Central memory CD8-positive, alpha-beta T cell (primary cell): ENCODE results near the gene ATP5F1A.

Experiments used
- ATAC-seq: fragments of 150-1000 bp; cut with Tn5 transposase; replicated peaks from 2 replicates; pipeline ENCODE4 v1.10.0; 2022; ENCODE audit warnings: mild to moderate bottlenecking, moderate FRiP score, moderate number of reproducible peaks; ENCODE audit not compliant: poor library complexity, severe bottlenecking; ENCODE audit errors: extremely low read depth
- DNase-seq, 2 donors: peaks; one replicate each; pipeline ENCODE4 v3.0.0; 2021; ENCODE audit warnings: low spot score in 2 of 2
- H3K27ac Mint-ChIP-seq: one replicate; pipeline ENCODE4 v1.8.0; 2022; ENCODE audit warnings: low read depth, mild to moderate bottlenecking, moderate library complexity, mixed read lengths
- H3K27me3 Mint-ChIP-seq: one replicate; pipeline ENCODE4 v1.8.0; 2022; ENCODE audit warnings: mixed read lengths
- H3K36me3 Mint-ChIP-seq: one replicate; pipeline ENCODE4 v1.8.0; 2022; ENCODE audit warnings: mild to moderate bottlenecking, moderate library complexity, mixed read lengths; ENCODE audit not compliant: insufficient read depth
- H3K4me1 Mint-ChIP-seq: one replicate; pipeline ENCODE4 v1.8.0; 2022; ENCODE audit warnings: mixed read lengths
- H3K4me3 Mint-ChIP-seq: one replicate; pipeline ENCODE4 v1.8.0; 2022; ENCODE audit warnings: mild to moderate bottlenecking, moderate library complexity, mixed read lengths
- H3K9me3 Mint-ChIP-seq: one replicate; pipeline ENCODE4 v1.8.0; 2022; ENCODE audit warnings: mixed read lengths

Gene ATP5F1A

GRCh38 chr18:46071653-46072375 lies 26.3 kb downstream of the ATP5F1A start, which contains the start of gene PSTPIP2:
Gene PSTPIP2, minus strand, starts transcription at chr18:46072260. Its CDS starts 72 bp downstream, at chr18:46072188.
- Mint-ChIP-seq H3K27ac (peak within 1 kb of the TSS; percentile 39), H3K36me3 (peaks cover 4% of the 10 kb centered on the region), H3K4me1 (peaks cover 44% of the 10 kb centered on the region), H3K4me3 (peak within 1 kb of the TSS; percentile 79), H3K9me3 (no peaks in the 10 kb centered on the region), H3K27me3 (no peaks in the 10 kb centered on the region)
- peak; percentile 81 for ATAC-seq
- peak; percentile 31 to 42 for DNase-seq

- peak overlapping the region; percentile 79 for H3K4me3 Mint-ChIP-seq
- H3K9me3 Mint-ChIP-seq: no peaks in the 10 kb centered on the region
- H3K27me3 Mint-ChIP-seq: no peaks in the 10 kb centered on the region
- ATAC-seq: no peak
- H3K36me3 Mint-ChIP-seq: peaks cover 4% of the 10 kb centered on the region
- peak overlapping the region; percentile 39 for H3K27ac Mint-ChIP-seq
- peaks cover 44% of the 10 kb centered on the region for H3K4me1 Mint-ChIP-seq
- DNase-seq: no peak
Observed at GRCh38 chr18:46070815-46071652, 27.1 kb downstream of the ATP5F1A start.

- ATAC-seq (no peak), DNase-seq (no peak)
- H3K4me3 Mint-ChIP-seq: peak overlapping the region; percentile 79
- H3K4me1 Mint-ChIP-seq: peaks cover 44% of the 10 kb centered on the region
- H3K27ac Mint-ChIP-seq: no peak overlapping the region
- peaks cover 4% of the 10 kb centered on the region for H3K36me3 Mint-ChIP-seq
- no peaks in the 10 kb centered on the region for H3K27me3 Mint-ChIP-seq
- no peaks in the 10 kb centered on the region for H3K9me3 Mint-ChIP-seq
Observed at GRCh38 chr18:46070232-46070631, 27.9 kb downstream of the ATP5F1A start.

- no peaks in the 10 kb centered on the region for H3K9me3 Mint-ChIP-seq
- peaks cover 44% of the 10 kb centered on the region for H3K4me1 Mint-ChIP-seq
- H3K4me3 Mint-ChIP-seq: no peak overlapping the region
- no peak overlapping the region for H3K27ac Mint-ChIP-seq
- H3K36me3 Mint-ChIP-seq: peaks cover 4% of the 10 kb centered on the region
- H3K27me3 Mint-ChIP-seq: no peaks in the 10 kb centered on the region
- DNase-seq (no peak), ATAC-seq (no peak)
Observed at GRCh38 chr18:46069524-46069923, 28.6 kb downstream of the ATP5F1A start.

GRCh38 chr18:46068763-46069162 lies 29.3 kb downstream of the ATP5F1A start:
- Mint-ChIP-seq H3K4me3 (no peak overlapping the region), H3K9me3 (no peaks in the 10 kb centered on the region), H3K4me1 (peaks cover 41% of the 10 kb centered on the region), H3K27ac (no peak overlapping the region), H3K27me3 (no peaks in the 10 kb centered on the region), H3K36me3 (peaks cover 7% of the 10 kb centered on the region)
- ATAC-seq: no peak
- no peak for DNase-seq

GRCh38 chr18:46067438-46068007 lies 30.6 kb downstream of the ATP5F1A start:
- Mint-ChIP-seq H3K27ac (no peak overlapping the region), H3K4me1 (peaks cover 29% of the 10 kb centered on the region), H3K4me3 (no peak overlapping the region), H3K9me3 (no peaks in the 10 kb centered on the region), H3K36me3 (peaks cover 6% of the 10 kb centered on the region), H3K27me3 (no peaks in the 10 kb centered on the region)
- ATAC-seq (no peak), DNase-seq (no peak)

GRCh38 chr18:46062781-46063180 lies 35.3 kb downstream of the ATP5F1A start:
- Mint-ChIP-seq H3K4me3 (no peak overlapping the region), H3K4me1 (peaks cover 6% of the 10 kb centered on the region), H3K9me3 (no peaks in the 10 kb centered on the region), H3K27ac (no peak overlapping the region), H3K27me3 (no peaks in the 10 kb centered on the region), H3K36me3 (peaks cover 3% of the 10 kb centered on the region)
- no peak for ATAC-seq
- no peak for DNase-seq

- Mint-ChIP-seq H3K27me3 (no peaks in the 10 kb centered on the region), H3K9me3 (no peaks in the 10 kb centered on the region), H3K27ac (no peak overlapping the region), H3K36me3 (peaks cover 3% of the 10 kb centered on the region), H3K4me3 (no peak overlapping the region), H3K4me1 (peaks cover 6% of the 10 kb centered on the region)
- DNase-seq (no peak), ATAC-seq (no peak)
Observed at GRCh38 chr18:46061796-46062195, 36.3 kb downstream of the ATP5F1A start.

- DNase-seq (no peak), ATAC-seq (no peak)
- Mint-ChIP-seq H3K27ac (no peak overlapping the region), H3K9me3 (no peaks in the 10 kb centered on the region), H3K4me1 (peaks cover 7% of the 10 kb centered on the region), H3K36me3 (peaks cover 3% of the 10 kb centered on the region), H3K4me3 (no peak overlapping the region), H3K27me3 (no peaks in the 10 kb centered on the region)
Observed at GRCh38 chr18:46061387-46061786, 36.7 kb downstream of the ATP5F1A start.

- no peak for ATAC-seq
Observed at GRCh38 chr18:46060359-46060841, 37.7 kb downstream of the ATP5F1A start.

GRCh38 chr18:46055838-46056230 lies 42.3 kb downstream of the ATP5F1A start:
- H3K4me1 Mint-ChIP-seq: peaks cover 40% of the 10 kb centered on the region
- peak overlapping the region; percentile 86 for H3K27ac Mint-ChIP-seq
- ATAC-seq (peak; percentile 34), DNase-seq (no peak)
- H3K36me3 Mint-ChIP-seq: peaks cover 2% of the 10 kb centered on the region
- H3K27me3 Mint-ChIP-seq: no peaks in the 10 kb centered on the region
- H3K9me3 Mint-ChIP-seq: no peaks in the 10 kb centered on the region
- H3K4me3 Mint-ChIP-seq: peak overlapping the region; percentile 62

More at GRCh38 chr18:46060359-46060841, 37.7 kb downstream of the ATP5F1A start:
- DNase-seq: no peak
- no peak overlapping the region for H3K4me3 Mint-ChIP-seq
- peaks cover 3% of the 10 kb centered on the region for H3K36me3 Mint-ChIP-seq
- no peaks in the 10 kb centered on the region for H3K27me3 Mint-ChIP-seq
- H3K4me1 Mint-ChIP-seq: peaks cover 17% of the 10 kb centered on the region
- H3K27ac Mint-ChIP-seq: no peak overlapping the region
- H3K9me3 Mint-ChIP-seq: no peaks in the 10 kb centered on the region

- Mint-ChIP-seq H3K27ac (peak overlapping the region; percentile 86), H3K4me3 (peak overlapping the region; percentile 62), H3K9me3 (no peaks in the 10 kb centered on the region), H3K27me3 (no peaks in the 10 kb centered on the region), H3K4me1 (peaks cover 36% of the 10 kb centered on the region), H3K36me3 (peaks cover 2% of the 10 kb centered on the region)
- DNase-seq (no peak), ATAC-seq (peak; percentile 91)
Observed at GRCh38 chr18:46054956-46055837, 42.9 kb downstream of the ATP5F1A start.
